GM18873 (cell line): ENCODE measurements around the gene HMGA1.
A peak's percentile ranks its signal among the peaks of the same experiment; 100 is the strongest.

Experiments used
- ATAC-seq: cut with Tn5 transposase; IDR thresholded peaks from one replicate; pipeline ENCODE4 v1.9.1; 2021; ENCODE audit warnings: mild to moderate bottlenecking, moderate library complexity, moderate number of reproducible peaks; ENCODE audit not compliant: unreplicated experiment, low FRiP score

HMGA1 gene

DNA sequence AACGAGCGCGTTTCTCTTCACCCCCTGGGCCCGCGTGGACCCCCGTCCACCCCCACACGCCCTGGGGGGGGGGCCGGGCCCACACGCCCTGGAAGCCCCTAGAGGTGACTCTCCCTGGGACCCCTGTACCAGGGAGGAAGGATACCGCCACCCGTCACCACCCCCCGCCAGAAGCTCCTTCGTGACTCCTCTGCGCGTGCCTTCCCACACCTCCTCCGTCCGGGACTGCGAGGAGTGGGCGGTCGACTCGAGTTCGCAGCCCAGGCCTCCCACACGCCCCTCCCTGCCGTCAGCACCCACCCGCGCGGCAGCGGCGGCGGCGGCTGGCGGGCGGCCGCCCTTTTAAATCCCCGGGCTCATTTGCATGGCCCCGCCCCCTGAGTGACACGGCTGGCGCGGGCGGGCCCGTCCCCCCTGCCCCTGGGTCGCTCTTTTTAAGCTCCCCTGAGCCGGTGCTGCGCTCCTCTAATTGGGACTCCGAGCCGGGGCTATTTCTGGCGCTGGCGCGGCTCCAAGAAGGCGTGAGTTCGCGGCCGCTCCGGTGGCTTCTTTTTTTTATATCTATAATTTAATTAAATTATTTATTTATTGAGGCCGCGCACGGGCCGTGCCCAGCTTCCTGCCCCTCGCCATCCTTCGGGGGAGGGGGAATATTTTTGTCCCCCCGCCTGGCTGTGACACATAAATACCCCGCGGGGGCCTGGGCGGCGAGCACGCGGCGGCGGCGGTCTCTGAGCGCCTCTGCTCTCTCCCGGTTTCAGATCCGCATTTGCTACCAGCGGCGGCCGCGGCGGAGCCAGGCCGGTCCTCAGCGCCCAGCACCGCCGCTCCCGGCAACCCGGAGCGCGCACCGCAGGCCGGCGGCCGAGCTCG is at the start of gene HMGA1:
HMGA1 (plus strand) TSS at position 431 of the 873 bp plus-strand sequence. CDS start 3,908 bp downstream, outside the sequence.
- peak; percentile 38 for ATAC-seq

DNA sequence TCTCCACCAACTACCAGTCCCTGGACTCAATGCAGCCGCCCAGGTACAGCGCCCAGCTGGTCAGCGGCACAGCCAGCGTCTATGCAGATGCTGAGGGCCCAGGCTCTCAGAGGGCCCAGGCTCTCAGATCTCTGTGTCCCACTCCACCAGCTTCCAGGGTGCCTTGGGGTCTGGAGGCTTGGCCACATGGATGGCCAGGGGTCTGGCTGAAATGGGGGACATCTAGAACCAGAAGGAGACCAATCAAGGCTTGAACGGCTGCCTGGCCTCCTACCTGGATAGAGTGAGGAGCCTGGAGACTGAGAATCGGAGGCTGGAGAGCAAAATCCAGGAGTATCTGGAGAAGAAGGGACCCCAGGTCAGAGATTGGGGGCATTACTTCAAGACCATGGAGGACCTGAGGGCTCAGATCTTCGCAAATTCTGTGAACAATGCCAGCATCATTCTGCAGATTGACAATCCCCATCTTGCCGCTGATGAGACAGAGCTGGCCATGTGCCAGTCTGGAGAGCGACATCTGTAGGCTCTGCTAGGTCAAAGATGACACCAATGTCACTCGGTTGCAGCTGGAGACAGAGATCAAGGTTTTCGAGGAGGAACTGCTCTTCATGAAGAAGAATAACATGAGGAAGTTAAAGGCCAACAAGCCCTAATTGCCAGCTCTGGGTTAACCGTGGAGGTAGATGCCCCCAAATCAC is 46.7 kb upstream of the HMGA1 start:
- ATAC-seq: no peak

DNA sequence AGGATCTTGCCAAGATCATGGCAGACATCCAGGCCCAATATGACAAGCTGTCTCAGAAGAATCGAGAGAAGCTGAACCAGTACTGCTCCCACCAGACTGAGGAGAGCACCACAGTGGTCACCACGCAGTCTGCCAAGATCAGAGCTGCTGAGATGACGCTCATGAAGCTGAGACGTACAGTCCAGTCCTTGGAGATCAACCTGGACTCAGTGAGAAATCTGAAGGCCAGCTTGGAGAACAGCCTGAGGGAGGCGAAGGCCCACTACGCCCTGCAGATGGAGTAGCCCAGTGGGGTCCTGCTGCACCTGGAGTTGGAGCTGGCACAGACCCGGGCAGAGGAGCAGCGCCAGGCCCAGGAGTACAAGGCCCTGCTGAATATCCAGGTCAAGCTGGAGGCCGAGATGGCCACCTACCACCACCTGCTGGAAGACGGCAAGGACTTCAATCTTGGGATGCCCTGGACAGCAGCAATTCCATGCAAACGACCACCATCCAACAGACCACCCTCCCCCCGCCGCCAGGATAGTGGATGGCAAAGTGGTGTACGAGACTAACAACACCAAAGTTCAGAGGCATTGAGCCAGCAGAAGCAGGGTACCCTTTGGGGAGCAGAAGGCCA is 46.1 kb upstream of the HMGA1 start:
- ATAC-seq: no peak

GRCh38 chr6:34194772-34195171 is 41.9 kb upstream of the HMGA1 start:
- ATAC-seq: no peak

DNA sequence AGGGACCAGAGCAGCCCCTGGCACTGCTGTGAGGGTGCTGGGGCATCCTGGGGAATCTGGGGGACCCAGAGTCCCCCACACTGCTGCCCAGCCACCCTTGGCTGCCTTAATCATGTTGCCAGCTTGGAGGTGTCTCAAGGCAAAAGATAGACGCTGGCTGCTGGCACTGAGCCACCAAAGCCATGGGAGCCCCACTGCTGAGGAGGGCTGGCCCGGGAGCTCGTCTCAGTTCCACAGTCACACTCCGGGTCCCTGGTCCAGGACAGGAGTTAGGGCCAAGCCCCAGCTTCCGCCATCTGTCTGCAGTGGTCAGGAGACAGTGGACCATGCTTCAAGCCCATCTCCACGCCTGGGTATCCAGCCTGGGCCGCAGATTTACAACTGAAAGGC is 41.0 kb upstream of the HMGA1 start:
- no peak for ATAC-seq

DNA sequence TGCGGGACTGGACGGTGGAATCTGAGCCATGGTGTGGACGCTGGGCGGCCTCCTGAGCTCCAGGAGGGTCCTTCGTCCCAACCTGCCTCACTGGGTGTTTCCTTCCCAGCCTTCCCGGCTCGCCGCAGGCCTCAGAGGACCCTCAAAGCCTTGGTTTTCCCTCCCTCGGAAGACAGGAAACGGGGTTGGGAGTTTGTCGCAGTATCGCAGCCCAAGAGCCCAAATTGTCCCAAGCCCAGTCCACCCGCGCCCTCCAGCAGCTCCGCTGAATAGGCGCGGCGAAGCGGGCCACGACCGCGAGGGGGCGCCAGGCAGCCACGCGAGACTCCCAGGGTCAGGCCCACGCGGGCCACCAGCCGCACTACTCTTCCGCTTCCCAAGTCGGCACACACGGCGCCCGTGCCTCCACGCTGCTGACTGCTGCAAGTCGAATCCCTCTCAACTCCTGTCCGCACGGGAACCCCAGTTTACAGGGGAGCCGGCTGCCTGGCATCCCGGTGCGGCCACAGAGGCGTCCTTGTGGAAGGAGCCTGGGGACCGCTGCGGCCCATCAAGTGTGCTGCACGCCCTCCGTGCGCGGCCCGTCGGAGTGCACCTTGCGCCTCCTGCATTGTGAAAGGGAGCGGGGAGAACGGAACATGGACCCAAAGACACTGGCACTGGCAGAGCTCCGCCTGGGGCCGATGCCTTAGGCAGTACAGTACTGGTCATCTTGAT is 40.4 kb upstream of the HMGA1 start:
- no peak for ATAC-seq

- ATAC-seq: no peak
These were observed 39.9 kb upstream of the HMGA1 start for GRCh38 chr6:34196833-34197195.

- ATAC-seq: no peak
These were observed 36.2 kb upstream of the HMGA1 start for GRCh38 chr6:34200340-34200971.

DNA sequence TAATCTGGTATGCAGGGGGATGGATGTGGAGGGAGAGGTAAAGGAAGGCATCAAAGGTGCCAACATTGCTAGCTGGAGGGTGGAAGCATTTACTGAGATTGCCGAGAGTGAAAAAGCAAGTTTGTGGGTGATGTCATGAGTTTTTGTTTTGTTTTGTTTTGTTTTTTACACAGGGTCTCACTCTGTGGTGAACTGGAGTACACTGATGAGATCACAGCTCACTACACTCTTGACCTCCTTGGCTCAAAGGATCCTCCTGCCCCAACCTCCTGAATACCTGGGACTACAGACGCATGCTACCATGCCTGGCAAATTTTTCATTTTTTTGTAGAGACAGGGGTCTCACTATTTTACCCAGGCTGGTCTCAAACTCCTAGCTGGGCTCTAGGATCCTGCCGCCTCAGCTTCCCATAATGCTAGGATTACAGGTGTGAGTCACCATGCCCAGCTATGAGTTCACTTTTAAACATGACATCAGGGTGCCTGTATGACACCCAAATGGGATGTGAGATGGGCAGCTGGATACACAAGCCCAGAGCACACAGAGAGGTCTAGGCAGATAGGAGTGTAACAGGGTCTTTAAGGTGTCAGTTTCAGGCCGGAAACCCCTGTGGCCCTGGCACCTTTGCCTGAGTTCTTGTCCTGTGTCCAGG is 35.1 kb upstream of the HMGA1 start:
- no peak for ATAC-seq

DNA sequence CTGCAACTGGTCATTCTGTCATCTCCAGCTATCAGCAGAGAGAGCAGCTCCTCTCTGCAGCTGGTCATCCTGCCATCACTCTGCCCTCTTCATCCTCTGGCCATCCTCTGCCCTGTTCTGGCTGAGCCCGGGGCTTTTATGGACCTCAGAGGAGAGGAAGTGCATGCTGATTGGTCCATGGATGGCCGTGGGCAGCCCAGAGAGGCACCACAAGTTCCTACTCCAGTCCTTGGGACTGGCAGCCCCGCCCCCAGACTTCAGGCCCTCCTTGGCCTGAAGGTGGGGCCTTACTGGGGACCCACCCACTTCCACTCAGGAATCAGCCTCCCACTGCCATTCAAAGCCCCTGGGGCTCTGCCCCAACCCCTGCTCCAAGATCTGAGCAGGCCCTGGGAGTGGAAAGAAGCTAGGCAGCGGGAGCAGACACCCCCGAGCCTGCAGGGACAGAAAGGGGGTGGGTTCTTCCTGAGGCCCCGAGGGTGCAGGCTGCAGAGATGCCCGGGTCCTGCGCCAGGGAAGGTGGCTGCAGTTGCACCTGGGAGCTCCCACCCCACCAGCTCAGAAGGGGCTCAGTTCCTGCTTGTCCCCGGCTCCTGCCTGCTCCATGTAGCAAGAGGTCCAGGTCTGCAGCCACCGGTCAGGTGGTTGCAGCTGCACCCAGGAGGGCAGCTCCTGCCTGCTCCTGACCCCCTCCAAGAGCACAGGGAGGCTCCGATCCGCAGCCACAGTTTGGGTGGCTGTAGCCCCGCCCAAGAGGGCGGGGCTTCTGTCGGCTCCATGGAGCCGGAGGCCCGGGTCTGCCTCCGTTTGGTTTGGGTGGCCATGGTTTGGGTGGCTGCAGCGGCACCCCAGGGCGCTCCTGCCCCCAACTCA is 34.1 kb upstream of the HMGA1 start:
- no peak for ATAC-seq

DNA sequence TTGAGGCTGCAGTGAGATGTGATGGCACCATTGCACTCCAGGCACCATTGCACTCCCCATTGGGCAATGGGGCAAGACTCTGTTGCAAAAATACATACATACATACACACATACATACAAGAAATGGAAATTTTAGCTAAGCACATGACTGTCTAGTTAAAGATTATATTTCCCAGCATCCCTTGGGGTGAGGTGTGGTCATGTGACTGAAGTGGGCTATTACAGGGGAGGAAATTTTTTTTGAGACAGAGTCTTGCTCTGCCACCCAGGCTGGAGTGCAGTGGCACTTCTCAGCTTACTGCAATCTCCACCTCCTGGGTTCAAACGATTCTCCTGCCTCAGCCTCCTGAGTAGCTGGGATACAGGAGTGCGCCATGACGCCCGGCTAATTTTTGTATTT is 32.0 kb upstream of the HMGA1 start:
- ATAC-seq: no peak

GRCh38 chr6:34205466-34205865 is 31.2 kb upstream of the HMGA1 start:
- no peak for ATAC-seq

DNA sequence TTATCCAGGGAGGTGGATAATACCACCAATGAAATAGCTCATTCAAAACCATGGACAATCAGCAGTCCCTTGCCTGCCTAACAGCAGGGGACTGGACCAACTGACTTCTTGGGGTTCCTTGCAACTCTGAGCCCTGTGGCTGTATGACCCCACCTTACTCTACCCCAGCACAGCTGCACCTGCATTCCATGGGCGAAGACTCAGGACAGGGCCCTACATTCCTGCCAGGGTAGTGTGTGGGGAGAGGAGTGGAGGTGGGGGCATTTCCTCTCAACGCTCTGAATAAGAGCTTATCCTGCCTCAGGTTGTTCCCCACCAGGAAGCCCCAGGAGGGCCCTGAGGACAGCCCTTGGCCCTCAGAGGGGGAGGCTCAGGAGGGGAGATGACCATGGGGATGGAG is 30.8 kb upstream of the HMGA1 start:
- ATAC-seq: no peak

DNA sequence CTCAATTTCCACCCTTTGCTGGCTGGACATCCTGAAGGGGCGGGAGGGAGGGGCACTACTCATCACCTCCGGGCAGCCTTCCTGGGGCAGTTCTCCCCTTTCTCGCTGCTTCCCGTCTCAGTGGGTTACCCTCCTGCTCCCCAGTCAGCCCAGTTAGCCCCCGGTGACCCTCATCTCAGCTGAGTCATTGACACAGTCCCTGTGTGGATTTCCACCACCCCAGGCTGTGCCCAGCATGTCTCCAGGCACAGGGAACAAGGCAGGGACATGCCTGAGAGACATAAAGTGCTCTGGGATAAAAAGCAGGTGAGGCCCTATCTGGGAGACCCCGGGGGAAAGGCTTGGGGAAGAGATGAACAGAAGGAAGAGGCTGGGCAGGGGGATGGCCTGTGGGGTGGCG is 29.9 kb upstream of the HMGA1 start:
- ATAC-seq: no peak

DNA sequence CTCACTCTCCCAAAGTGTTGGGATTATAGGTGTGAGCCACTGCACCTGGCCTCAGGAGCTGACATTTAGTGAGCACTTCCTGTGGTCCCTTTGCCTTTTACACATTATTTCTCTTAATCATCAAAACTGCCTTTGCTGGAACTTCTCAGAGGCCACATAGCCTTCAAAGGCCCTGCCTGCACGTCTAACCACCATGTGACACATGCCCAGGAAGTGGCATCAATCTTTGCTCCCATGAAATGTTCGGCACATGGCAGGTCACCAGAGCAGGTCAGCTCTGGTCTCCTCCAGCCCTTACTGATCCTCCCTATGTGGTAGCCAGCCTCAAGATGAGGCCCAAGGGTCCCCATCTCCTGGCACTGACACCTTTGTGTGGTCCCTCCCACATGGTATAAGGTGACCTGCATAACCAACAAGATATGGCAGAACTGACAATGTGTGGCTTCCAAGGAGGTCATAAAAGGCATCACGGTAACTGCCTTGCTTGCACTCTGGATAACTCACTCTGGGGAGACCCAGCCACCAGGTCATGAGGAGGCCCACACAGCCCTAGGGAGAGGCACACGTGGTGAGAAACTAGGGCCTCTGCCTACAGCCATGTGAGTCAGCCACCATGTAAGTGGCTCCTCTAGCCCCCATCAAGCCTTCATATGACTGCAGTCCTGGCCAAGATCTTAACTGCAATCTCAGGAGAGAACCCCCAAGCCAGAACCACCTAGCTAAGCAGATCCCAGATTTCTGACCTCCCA is 28.8 kb upstream of the HMGA1 start:
- ATAC-seq: no peak

- ATAC-seq: no peak
These were observed 22.9 kb upstream of the HMGA1 start for GRCh38 chr6:34213772-34214171.

- ATAC-seq: no peak
These were observed 18.0 kb upstream of the HMGA1 start for GRCh38 chr6:34218691-34219090.

DNA sequence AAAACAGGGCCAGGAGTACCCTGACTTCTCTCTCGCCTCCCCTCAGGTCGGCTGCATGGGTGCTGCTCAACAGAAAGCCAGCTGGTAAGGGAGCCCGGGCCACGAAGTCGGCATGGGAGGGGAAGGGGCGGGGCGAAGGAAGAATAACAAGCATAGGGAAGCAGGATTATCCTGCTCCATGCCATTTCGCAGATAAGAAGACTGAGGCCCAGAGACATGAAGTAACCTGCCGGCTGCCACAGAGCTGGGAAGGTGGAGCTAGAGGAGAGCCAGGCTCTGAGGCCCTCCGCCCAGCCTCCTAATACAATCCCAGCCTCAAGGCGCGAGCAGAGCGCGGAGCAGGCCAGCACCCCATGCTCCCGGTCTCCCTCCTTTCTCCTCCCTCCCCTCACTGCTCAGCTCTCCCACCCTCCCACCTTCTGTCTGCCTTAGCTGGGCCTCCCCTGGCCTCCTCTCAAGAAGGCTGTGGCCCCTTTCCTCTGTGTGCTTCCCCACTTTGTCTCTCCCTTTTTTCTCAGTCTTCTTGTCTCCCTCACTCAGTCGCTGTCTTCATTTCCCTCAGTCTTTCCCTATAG is 13.2 kb upstream of the HMGA1 start:
- ATAC-seq: no peak
